NOMO-1 (cell line): ENCODE results near the gene CHRM2.
A peak's percentile ranks its signal among the peaks of the same experiment; 100 is the strongest.
"Not testable (repeated sequence)": the region's sequence is repeated elsewhere in the genome, so short reads cannot be mapped to it uniquely, and the experiment has no call there.

ENCODE experiments used
- DNase-seq, 2 experiments: peaks; one replicate each; lab custom pipeline; 2025; ENCODE audit not compliant: unreplicated experiment in 2 of 2; lab: John Stamatoyannopoulos, UW

The CHRM2 gene

GRCh38 chr7:136868496-136869000, at the start of gene CHRM2:
TSS of gene CHRM2 (plus strand) at chr7:136868652. CDS start at chr7:137014866, 146,214 bp downstream.
- no peak for DNase-seq

GRCh38 chr7:136831398-136831797, 37.1 kb upstream of the CHRM2 start:
- not testable (repeated sequence) for DNase-seq

- peak; percentile 11 to 41 for DNase-seq
Observed at GRCh38 chr7:136845899-136846465, 22.5 kb upstream of the CHRM2 start.

DNA sequence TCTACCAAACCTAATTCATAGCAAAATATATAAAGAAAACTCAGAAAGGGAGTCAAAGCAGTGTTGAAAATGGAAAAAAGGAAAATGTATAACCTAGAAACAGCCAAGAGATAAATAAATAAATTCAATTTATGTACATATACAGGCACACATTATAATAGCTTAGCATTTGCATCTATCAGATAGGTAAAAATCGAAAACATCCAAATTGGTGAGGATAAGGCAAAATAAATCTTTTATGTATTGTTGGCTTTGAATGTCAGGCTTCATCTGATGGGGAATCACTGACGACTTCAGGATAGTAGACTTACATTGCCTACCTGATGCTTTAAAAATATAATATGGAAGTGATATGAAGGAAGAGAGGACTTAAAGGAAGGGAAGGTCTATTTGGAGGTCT, 20.6 kb upstream of the CHRM2 start:
- DNase-seq: no peak

DNA sequence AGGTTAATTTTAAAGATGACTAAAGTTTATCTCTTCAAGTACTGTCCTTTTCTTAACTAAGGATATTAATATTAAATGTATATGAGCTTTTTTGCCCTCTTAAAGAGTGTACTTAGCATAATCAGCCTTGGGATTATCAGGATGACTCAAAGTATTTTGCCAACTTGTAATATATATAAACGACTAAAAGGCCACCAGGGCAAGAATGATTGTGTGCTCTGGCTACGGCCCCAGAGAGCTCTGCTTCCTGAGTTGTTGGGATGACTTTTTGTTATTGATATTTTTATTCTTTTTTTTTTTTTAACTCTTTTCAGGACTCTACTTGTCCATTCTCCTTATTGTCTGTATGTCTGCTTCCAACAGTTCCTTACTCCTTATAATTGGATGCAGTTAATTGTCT, 14.8 kb upstream of the CHRM2 start:
- DNase-seq: no peak

- DNase-seq: peak in 1 of 2 experiments; percentile 0
Observed at GRCh38 chr7:136857573-136857972, 10.9 kb upstream of the CHRM2 start.

DNA sequence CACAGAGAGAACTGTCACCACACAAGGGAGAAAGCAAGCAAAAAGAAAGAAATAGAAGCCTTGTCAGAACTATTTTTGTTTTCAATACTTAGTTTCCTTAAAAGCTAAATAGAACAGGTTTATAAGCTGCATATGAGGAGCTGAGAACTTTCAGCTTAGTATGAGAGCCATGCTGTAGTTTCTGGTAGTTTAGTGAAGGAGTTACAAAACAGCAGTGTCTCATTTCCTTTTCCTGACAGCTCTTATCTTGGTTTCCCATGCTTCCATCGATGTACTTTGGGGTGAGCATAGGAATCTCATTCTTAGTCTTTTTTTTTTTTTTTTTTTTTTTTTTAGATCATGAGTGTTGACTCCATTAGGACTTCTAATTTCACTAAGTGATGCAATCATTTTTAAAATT, 8.6 kb upstream of the CHRM2 start:
- DNase-seq: no peak

GRCh38 chr7:136865236-136865635, 3.2 kb upstream of the CHRM2 start:
- no peak for DNase-seq

GRCh38 chr7:136865777-136866176, 2.7 kb upstream of the CHRM2 start:
- no peak for DNase-seq

DNA sequence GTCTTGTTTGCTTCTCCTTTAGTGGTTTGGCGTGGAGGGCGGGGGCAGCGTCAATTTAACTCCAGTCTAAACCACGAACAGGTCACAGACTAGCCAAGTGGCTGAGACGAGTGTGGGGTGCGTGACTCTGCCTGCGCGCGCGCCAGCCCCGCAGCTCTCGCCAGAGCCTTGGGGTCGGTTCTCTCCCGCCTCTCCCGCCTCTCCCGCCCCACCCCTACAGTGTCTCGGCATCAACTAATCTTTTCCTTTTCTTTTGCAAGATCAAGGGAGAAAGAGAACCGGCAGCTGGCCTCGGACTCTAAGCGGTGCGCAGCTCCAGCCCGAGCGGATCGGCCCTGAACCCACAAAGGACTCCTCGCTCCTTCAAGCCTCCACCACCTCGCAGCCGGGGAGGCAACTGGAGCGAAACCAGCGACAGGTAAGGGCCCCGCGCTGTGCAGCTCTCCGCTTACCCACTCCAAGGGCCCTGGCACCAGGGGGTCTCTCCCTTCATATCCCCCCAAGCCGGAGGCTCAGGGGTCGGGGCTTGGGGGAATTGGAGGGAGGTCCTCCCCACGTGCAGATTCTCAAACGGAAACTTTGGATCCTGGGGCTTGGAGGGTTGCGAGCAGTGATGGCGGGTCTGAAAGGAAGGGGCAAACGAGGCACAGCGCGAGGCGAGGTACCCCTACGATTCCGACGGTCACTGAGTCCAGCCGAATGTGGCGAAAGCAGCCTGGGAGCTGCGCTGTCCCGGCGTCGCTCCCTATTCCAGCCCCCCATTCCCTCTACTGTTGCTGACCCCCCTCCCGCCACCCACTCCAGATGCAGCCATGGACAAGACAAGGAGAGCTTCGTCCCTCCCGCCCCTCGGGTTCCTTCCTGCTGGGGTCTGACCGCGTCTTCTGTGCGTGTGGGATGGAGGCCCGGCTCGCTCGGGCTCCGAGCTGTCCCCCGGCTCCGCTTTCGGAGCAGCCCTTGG, 829 bp downstream of the CHRM2 start:
- DNase-seq: no peak

GRCh38 chr7:136869991-136870865, 1.8 kb downstream of the CHRM2 start:
- DNase-seq: no peak

DNA sequence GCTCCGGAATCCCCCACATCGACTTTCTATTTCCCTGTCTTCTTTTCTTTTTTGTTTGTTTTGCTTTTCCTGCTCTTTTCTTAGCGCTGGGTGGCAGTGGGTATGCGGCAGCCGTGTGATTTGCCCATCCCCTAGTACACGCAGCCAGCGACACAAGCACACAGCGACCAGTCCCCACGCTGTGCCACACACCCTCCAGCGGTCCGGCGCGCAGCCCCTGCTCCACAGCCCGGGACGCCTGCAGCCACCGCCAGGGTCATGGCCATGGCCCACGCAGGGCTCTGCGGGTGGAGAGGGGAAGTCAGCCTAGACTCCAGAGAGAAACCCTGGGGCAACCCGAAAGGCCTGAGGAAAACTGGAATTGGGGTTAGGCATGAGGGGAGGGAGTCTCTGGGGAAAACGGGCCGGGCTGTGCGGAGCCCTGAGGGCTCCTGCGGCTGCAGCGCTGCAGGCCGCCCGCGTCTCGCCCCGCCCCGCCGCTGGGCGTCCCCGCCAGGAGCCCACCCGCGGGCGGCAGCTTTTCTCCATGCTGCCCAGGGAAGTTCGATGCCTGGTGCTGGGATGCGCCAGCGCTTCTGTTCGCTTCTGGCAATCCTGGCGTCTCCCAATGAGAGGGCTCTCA, 2.5 kb downstream of the CHRM2 start:
- DNase-seq: no peak

DNA sequence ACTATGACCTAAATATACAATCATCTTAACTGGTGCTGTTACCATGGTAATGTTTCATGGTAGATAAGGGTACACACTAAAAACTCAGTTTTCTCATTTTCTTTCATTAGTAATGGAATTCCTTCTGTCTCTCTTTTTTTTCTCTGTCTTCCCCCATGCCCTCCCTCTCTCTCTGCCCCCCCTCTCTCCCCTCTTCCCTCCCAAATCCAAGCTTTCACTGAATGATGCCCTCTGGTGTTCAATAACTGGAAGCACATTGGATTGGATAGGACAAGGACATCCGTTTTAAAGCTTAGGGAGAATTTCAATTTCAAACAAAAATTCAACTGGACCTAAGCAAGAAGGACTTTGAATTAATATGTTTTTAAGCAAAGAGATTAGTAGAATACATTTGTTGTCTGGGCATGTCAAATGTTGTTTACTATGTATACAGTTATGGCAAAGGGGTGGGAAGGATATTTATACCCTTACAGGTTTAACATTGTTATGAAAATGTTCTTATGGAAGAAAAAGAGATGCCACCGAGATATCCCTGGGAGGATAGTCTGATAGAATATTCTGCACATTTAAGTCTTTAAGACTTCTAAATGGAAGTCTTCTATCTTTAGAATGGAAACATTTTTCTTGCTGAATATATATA, 6.1 kb downstream of the CHRM2 start:
- DNase-seq: no peak

DNA sequence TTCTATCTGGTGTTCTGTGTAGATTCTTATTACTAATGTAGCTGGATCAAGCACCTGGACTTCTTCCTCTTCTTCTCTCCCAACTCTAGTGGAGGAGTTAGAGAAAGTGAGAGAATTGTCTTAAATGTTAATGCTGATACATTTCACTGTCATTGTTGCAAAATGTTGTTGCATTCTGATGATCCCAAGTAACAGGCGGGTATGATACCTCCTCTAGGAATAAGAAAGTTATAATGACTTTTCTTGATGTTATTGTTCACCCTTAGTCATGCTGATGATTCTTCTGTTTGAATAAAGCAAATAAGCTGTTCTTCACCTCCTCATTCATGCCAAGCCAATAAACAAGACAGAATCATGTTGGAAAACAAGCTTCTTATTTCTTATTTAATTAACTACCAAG, 9.1 kb downstream of the CHRM2 start:
- DNase-seq: no peak

DNA sequence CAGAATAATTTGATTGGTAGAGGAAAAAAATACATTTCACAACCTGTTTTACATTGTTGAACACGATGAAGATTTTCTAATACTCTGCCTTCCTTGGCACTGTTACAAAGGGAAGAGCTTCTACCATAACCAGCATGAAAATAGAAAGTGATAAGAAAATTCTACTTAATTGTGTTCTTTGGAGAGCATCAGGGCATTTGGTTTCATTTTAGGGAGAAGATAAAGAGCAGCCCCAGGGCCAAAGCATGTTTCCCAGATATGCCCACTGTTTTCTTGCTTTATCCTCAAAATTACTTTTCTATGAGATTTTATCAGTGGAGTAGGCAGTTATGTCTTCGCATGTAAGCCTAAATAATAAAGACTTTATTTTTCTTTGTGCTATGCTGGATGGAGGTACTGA, 9.5 kb downstream of the CHRM2 start:
- DNase-seq: no peak

DNA sequence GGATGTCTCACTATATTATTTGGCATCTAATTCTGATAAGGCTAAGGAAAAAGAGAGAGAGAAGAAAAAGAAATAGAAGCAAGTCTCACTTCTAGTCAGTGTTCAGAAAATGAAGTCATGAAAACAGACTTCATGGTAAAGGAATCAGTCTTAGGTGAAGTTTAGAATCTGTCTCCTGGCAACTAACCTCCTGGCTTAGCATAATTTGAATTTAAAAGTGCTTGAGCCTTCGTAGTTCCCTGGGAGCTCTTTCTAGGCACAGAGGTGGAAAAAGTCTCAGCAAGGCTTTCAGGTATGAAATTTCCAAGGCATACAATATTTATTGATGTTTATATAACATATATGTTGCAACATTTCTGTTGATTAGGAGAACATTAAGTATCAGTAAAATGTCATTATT, 10.4 kb downstream of the CHRM2 start:
- no peak for DNase-seq

DNA sequence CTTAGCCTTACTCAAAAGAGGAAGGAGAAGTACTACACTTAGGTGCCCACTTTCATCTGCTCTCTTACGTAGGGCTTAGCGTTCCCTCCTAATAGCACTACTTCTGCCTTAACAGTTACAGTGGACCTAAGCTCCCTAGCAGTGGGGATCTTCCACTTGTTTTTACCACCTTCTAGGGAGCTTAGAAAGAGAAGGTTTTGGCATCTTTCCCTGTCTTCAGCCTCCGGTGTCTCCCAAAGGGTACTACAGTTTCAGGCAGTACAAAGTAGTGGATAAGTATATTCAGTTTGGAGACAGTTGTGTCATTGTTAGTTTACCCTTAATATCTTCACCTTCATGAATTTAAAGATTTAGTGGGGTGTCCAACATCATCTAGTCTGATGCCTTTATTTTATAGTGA, 14.6 kb downstream of the CHRM2 start:
- DNase-seq: no peak

- DNase-seq: no peak
Observed at GRCh38 chr7:136884492-136884891, 16.0 kb downstream of the CHRM2 start.

DNA sequence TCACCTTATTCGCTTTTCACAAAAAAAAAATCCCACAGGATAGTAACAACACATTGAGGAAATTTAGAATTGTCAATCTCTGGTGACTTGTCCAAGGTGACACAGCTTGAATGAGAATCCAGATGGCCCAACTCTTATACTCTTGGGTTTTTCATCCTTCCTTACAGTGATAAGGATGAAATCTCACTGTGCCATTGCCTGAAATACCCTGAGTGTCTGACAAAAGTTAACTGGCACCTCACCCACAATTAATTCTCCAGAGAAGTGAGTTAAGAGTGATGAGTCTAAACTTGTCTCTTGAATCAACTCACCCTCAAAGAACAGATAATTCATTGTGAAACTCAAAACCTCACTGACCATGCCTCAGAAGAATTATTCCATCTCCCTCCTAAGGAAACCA, 18.9 kb downstream of the CHRM2 start:
- DNase-seq: no peak

DNA sequence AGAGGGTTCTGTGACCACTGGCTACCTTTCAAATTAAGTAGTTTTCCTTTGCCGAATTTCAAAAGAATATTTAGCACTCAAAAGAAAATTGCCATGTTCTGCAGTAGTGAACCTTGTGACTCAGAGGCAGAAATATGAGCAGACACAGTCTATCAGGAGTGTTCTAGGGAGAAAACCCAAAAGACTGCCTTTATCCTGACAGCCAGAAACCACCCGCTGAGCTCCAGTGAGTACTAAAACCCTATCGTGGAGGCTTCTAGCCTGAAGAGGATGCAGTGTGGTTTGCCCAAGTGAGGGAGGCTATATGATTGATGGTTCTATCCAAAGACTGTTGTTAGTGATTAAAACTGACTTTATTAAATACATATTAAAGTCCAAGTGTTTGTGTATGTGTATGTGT, 21.9 kb downstream of the CHRM2 start:
- no peak for DNase-seq
